Measurements from ENCODE around the gene TMEM181. TPM values are rescaled to one million over a fixed set of nuclear protein-coding genes. Genes with fewer than 3 reads are reported as not detected.
"Not testable (repeated sequence)": the region's sequence is repeated elsewhere in the genome, so short reads cannot be mapped to it uniquely, and the experiment has no call there.

TMEM181 gene
- total RNA-seq, 2 donors from 2014 or later: 24.1 to 30.4 TPM

- intact Hi-C loops (cut with DNase I): loop anchor here in 1 of 2 donors (1.0 kb wide), 1 partner anchor 15 kb away; no protein-coding TSS in a partner anchor
These were observed 106.9 kb downstream of the TMEM181 start for GRCh38 chr6:158666628-158667359.

GRCh38 chr6:158667360-158667981 is 107.6 kb downstream of the TMEM181 start:
- no peak for DNase-seq (ENCODE audit: low spot score)
- intact Hi-C loops (cut with DNase I): no loop called here

More at GRCh38 chr6:158666628-158667359, 106.9 kb downstream of the TMEM181 start:
- no peak for DNase-seq (ENCODE audit: low spot score)

- intact Hi-C loops (cut with DNase I): no loop called here
These were observed 108.8 kb downstream of the TMEM181 start for GRCh38 chr6:158668707-158669103.

GRCh38 chr6:158669145-158670035 is 109.5 kb downstream of the TMEM181 start:
- intact Hi-C loops (cut with DNase I): no loop called here
- DNase-seq (ENCODE audit: low spot score): no peak

More at GRCh38 chr6:158668707-158669103, 108.8 kb downstream of the TMEM181 start:
- no peak for DNase-seq (ENCODE audit: low spot score)

DNA sequence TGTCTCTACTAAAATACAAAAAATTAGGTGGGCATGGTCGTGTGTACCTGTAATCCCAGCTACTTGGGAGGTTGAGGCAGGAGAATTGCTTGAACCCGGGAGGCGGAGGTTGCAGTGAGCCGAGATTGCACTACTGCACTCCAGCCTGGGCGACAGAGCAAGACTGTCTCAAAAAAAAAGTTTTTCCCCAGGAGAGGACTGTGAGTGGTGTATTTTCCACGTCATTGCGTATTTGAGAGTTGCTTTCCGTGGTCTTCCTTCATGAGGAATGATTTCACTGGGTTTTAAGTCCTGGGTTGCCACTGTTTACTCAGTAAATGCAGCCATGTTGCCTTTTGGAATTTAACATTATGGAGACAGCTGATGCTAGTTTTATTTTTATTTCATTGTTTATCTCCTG is 112.2 kb downstream of the TMEM181 start:
- intact Hi-C loops (cut with DNase I); DNase-seq (ENCODE audit: low spot score): not testable (repeated sequence)

DNA sequence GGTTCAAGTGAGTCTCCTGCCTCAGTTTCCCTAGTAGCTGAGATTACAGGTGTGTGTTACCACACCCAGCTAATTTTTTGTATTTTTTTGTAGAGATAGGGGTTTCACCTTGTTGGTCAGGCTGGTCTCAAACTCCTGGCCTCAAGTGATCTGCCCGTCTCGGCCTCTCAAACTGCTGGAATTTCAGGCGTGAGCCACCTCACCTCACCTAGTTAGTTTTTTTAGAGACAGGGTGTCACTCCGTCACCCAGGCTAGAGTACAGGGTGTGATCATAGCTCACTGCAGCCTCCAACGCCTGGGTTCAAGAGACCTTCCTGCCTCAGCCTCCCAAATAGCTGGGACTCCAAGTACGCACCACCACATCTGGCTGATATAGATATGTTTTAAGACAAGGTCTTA is 112.8 kb downstream of the TMEM181 start:
- no peak for DNase-seq (ENCODE audit: low spot score)
- intact Hi-C loops (cut with DNase I): loop anchor here in 1 of 2 donors (1.0 kb wide), 1 partner anchor 44 kb away; no protein-coding TSS in a partner anchor

- DNase-seq (ENCODE audit: low spot score): no peak
- intact Hi-C loops (cut with DNase I): no loop called here
These were observed 114.6 kb downstream of the TMEM181 start for GRCh38 chr6:158674342-158675131.

GRCh38 chr6:158677094-158677493 is 117.2 kb downstream of the TMEM181 start:
- intact Hi-C loops (cut with DNase I); DNase-seq (ENCODE audit: low spot score): not testable (repeated sequence)

DNA sequence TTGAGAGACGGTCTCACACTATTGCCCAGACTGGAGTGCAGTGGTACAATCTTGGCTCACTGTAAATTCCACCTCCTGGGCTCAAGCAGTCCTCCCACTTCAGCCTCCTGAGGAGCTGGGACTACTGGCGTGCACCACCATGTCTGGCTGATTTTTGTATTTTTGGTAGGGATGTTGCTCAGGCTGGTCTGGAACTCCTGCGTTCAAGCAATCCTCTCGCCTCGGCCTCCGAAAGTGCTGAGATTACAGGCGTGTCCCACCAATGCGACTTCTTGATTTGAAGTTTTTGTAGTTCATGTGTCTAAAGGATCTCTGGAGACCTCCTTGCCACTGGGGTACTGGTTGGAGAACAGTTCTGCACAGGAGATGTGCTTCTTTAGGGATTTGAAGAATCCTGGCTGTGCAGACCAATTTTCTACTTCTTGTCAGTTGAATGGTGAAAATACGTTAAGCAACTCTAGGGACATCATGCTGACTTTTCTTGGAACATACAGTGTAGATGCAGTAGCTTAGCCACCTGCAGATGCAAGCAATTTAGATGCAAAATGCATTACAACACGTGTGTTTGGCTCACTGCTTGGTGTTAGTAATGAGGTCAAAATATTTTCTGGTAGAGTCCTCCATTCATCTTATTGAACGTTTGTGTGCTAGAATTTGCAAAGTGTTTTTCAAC is 118.2 kb downstream of the TMEM181 start:
- intact Hi-C loops (cut with DNase I): no loop called here
- DNase-seq (ENCODE audit: low spot score): no peak

DNA sequence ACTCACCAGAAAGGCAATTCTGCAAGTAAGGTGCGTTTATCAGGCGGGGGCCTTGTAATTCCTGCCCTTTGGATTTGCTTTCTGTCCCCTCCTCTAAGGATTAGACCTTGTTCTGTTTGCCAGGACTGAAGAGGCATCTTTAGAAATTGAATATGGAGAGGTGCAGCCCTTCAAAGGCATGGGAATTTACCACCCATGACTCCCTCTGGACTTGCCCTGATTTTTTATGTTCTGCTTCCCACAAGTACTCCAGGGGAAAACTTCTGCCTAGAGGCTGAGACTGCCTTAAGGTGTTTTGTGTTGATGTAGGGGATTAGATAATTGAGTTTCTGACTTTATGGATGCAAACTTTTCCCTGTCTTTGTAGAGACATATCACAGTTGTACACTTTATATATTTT is 120.1 kb downstream of the TMEM181 start:
- DNase-seq (ENCODE audit: low spot score): no peak
- intact Hi-C loops (cut with DNase I): no loop called here

DNA sequence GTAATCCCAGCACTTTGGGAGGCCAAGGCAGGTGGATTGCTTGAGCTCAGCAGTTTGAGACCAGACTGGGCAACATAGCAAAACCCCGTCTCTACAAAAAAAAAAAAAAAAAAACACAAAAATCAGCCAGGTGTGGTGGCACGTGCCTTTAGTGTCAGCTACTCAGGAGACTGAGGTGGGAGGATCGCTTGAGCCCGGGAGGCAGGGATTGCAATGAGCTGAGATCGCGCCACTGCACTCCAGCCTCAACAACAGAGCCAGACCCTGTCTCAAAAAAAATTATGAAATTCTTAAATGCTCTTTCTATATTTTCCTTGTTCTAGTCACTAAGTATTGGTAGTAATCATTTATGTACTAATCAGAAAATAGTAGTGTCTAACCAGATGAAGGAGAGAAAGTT is 120.6 kb downstream of the TMEM181 start:
- intact Hi-C loops (cut with DNase I): no loop called here
- no peak for DNase-seq (ENCODE audit: low spot score)

GRCh38 chr6:158684311-158684710 is 124.4 kb downstream of the TMEM181 start:
- intact Hi-C loops (cut with DNase I): no loop called here
- DNase-seq (ENCODE audit: low spot score): no peak

- no peak for DNase-seq (ENCODE audit: low spot score)
- intact Hi-C loops (cut with DNase I): no loop called here
These were observed 124.9 kb downstream of the TMEM181 start for GRCh38 chr6:158684745-158685324.

Small RNAs within 50 kb of the gene (microRNA-seq; reads per million reads assigned to microRNA genes)
- 0 reads per million in 2 donors for gene MIR7161 (ENCODE audit: borderline microRNAs expressed in 2 of 2)

Other genes with a start within 250 kb of the TMEM181 start
- gene TULP4, start 247.6 kb upstream of the TMEM181 start, total RNA-seq: 10 to 100 TPM; 66.3 to 71.9 TPM
- gene DYNLT1, start 84.7 kb downstream of the TMEM181 start, total RNA-seq: 10 to 100 TPM; 91.3 to 91.4 TPM
- 1 to 10 TPM; 2.0 to 6.5 TPM for gene SYTL3, start 90.0 kb downstream of the TMEM181 start, total RNA-seq

All from posterior vena cava (tissue), 2 donors.